Osteoblast (primary cell): ENCODE results near the gene NFAT5. TPM values are rescaled to one million over a fixed set of nuclear protein-coding genes. Genes with fewer than 3 reads are reported as not detected.
"Not testable (repeated sequence)": the region's sequence is repeated elsewhere in the genome, so short reads cannot be mapped to it uniquely, and the experiment has no call there.

Source experiments
- DNase-seq: peaks from one replicate; pipeline ENCODE4 v3.0.0; 2011; ENCODE audit warnings: low spot score, mixed read lengths; ENCODE audit not compliant: insufficient read length; ENCODE audit errors: missing footprints
- H2AFZ ChIP-seq: 2 replicates; pipeline ENCODE4 v1.6.0; 2011; ENCODE audit warnings: mild to moderate bottlenecking, low read length
- H3K27ac ChIP-seq: 2 replicates; pipeline ENCODE4 v1.5.1; 2011; ENCODE audit warnings: mild to moderate bottlenecking, low read depth, low read length, moderate library complexity
- H3K27me3 ChIP-seq: 2 replicates; pipeline ENCODE4 v1.6.0; 2012; ENCODE audit warnings: mild to moderate bottlenecking, control low read depth, inconsistent platforms, low read length, moderate library complexity; ENCODE audit not compliant: insufficient read depth
- H3K36me3 ChIP-seq: 2 replicates; pipeline ENCODE4 v1.5.1; 2011; ENCODE audit warnings: mild to moderate bottlenecking, low read length, control low read depth, moderate library complexity; ENCODE audit not compliant: insufficient read depth
- H3K4me1 ChIP-seq: 2 replicates; pipeline ENCODE4 v1.5.1; 2011; ENCODE audit warnings: mild to moderate bottlenecking, low read length, control low read depth, moderate library complexity; ENCODE audit not compliant: insufficient read depth
- H3K4me2 ChIP-seq: 2 replicates; pipeline ENCODE4 v1.6.0; 2011; ENCODE audit warnings: mild to moderate bottlenecking, low read length; ENCODE audit not compliant: insufficient read depth
- H3K4me3 ChIP-seq: fragments of 200-600 bp; sonication (generic); 3 replicates; pipeline ENCODE4 v1.5.1; 2012; ENCODE audit warnings: mild to moderate bottlenecking, low read length, inconsistent platforms; ENCODE audit not compliant: insufficient read depth
- H3K79me2 ChIP-seq: 2 replicates; pipeline ENCODE4 v1.6.0; 2012; ENCODE audit warnings: mild to moderate bottlenecking, low read length, control low read depth, inconsistent platforms; ENCODE audit not compliant: insufficient read depth
- H3K9me3 ChIP-seq: 2 replicates; pipeline ENCODE4 v1.5.1; 2011; ENCODE audit warnings: low read depth, low read length, control low read depth
- H4K20me1 ChIP-seq: 2 replicates; pipeline ENCODE4 v1.6.0; 2012; ENCODE audit warnings: mild to moderate bottlenecking, low read length, control low read depth; ENCODE audit not compliant: insufficient read depth
- CTCF ChIP-seq: IDR thresholded peaks from 2 replicates; pipeline ENCODE4 v1.5.1; 2011; ENCODE audit warnings: mild to moderate bottlenecking, low read depth, low read length, moderate library complexity; ENCODE audit errors: extremely low read depth
- total RNA-seq: library from RNA; depleted of rRNA; stranded (reverse); fragments of >200 nt; gene quantifications from 2 replicates; pipeline ENCODE4 v1.2.3, GENCODE V29; 2012

NFAT5 gene
- 29.3 and 41.8 TPM in 2 replicates for total RNA-seq

- peaks cover 13% of the 10 kb centered on the region for H3K36me3 ChIP-seq
- DNase-seq = peak; percentile 96
- H3K9me3 ChIP-seq = no peaks in the 10 kb centered on the region
- H3K4me2 ChIP-seq = peak within 1 kb of the TSS; percentile 96
- peaks cover 63% of the 10 kb centered on the region for H3K79me2 ChIP-seq
- no peak for TF ChIP-seq CTCF
- peaks cover 13% of the 10 kb centered on the region for H4K20me1 ChIP-seq
- peaks cover 35% of the 10 kb centered on the region for H3K4me1 ChIP-seq
- H3K4me3 ChIP-seq = peak within 1 kb of the TSS; percentile 99
- peak within 1 kb of the TSS; percentile 89 for H3K27ac ChIP-seq
- peak within 1 kb of the TSS; percentile 85 for H2AFZ ChIP-seq
- H3K27me3 ChIP-seq = no peaks in the 10 kb centered on the region
Measured at GRCh38 chr16:69565671-69566239, at the start of gene NFAT5. NFAT5 (plus strand) TSS chr16:69565966; CDS start chr16:69566302, 336 bp downstream.

DNA sequence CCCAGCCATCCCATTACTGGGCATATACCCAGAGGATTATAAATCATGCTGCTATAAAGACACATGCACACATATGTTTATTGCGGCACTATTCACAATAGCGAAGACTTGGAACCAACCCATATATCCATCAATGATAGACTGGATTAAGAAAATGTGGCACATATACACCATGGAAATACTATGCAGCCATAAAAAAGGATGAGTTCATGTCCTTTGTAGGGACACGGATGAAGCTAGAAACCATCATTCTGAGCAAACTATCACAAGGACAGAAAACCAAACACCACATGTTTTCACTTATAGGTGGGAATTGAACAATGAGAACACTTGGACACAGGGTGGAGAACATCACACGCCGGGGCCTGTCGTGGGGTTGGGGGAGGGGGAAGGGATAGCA, 47.9 kb upstream of the NFAT5 start:
- DNase-seq, H3K27ac ChIP-seq, H4K20me1 ChIP-seq, H2AFZ ChIP-seq, H3K9me3 ChIP-seq, H3K36me3 ChIP-seq, H3K79me2 ChIP-seq, H3K4me3 ChIP-seq, H3K27me3 ChIP-seq, H3K4me1 ChIP-seq, H3K4me2 ChIP-seq: not testable (repeated sequence)

DNA sequence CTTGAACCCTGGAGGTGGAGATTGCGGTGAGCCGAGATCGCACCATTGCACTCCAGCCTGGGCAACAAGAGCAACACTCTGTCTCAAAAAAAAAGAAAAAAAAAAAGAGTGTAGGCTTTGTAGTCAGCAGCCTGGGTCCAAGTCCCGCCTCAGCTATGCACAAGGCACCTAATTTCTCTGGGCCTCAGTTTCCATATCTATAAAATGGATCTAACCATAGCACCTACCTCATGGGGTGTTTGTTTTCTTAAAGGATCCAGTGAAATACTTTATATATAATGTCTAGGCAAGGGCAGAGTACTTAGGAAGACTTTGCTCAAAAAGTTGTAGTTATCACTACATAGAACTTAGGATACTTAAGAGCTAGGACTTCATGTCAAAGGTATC, 45.4 kb upstream of the NFAT5 start:
- Histone ChIP-seq H3K4me1 (peaks cover under 1% of the 10 kb centered on the region), H3K36me3 (no peaks in the 10 kb centered on the region), H3K4me3 (no peak overlapping the region), H3K27ac (no peak overlapping the region), H3K4me2 (no peak overlapping the region), H2AFZ (peak overlapping the region; percentile 76), H4K20me1 (no peaks in the 10 kb centered on the region), H3K79me2 (no peaks in the 10 kb centered on the region), H3K9me3 (no peaks in the 10 kb centered on the region), H3K27me3 (no peaks in the 10 kb centered on the region)
- no peak for DNase-seq
- no peak for TF ChIP-seq CTCF

DNA sequence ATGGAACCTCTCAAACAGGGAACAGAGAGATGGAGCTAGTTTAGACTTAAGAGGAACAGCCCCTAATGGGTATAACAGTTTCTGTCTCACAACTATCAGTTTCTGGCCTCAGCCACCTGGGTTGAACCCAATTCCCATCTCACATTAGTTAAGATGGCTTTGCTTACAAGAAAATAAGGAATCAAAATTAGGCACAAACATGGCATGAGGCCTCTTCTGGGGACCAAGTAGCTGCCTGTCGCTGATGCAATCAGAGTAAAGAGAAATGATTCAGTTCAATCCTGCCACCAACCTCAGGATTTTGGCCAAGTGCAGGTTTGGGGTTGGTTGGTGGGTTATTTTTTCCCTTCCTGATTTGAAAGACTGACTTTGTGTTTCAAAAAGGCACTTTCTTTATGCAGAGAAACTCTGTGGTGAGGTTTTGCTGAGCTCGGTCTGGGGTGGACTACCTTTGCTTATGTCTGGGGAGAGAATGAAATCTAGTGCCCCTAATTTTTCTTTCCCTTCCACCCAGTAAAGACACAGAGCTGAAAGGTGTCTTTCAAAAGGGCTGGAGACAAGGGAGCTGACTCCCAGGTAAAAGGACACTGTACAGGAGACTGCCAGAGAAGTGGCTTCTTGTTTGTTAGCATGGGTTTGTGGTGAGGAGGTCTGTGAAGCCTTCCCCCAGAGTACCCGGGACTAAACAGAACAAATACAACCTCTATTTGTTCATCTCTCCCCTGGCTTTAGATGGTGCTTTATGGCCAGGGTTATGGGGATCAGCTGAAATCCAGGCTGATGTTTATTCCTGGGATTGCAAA, 44.8 kb upstream of the NFAT5 start:
- Histone ChIP-seq H3K9me3 (no peaks in the 10 kb centered on the region), H3K79me2 (no peaks in the 10 kb centered on the region), H3K27ac (no peak overlapping the region), H3K27me3 (no peaks in the 10 kb centered on the region), H4K20me1 (no peaks in the 10 kb centered on the region), H3K4me2 (no peak overlapping the region), H3K36me3 (no peaks in the 10 kb centered on the region), H3K4me3 (no peak overlapping the region), H3K4me1 (no peaks in the 10 kb centered on the region), H2AFZ (peak overlapping the region; percentile 76)
- no peak for DNase-seq
- TF ChIP-seq CTCF = no peak
